MM.1S (cell line): ENCODE measurements around the gene CYP2C18.

Experiments
- EZH2 ChIP-seq: fragments of 300-600 bp; sonication (generic); optimal IDR thresholded peaks from 2 replicates; pipeline ENCODE3; 2017; ENCODE audit warnings: low read depth, mild to moderate bottlenecking, antibody characterized with exemption, low read length, mixed read lengths
- EZH2phosphoT487 ChIP-seq: fragments of 300-600 bp; sonication (generic); IDR thresholded peaks from 2 replicates; pipeline ENCODE4 v1.6.1; 2018; ENCODE audit warnings: antibody characterized with exemption, low read length
- TF ChIP-seq, protein P1 (sequence below): fragments of 300-600 bp; sonication (generic); IDR thresholded peaks from 2 replicates; pipeline ENCODE4 v1.5.1; 2016; ENCODE audit warnings: antibody characterized with exemption, low read length, mixed read lengths

DNA sequence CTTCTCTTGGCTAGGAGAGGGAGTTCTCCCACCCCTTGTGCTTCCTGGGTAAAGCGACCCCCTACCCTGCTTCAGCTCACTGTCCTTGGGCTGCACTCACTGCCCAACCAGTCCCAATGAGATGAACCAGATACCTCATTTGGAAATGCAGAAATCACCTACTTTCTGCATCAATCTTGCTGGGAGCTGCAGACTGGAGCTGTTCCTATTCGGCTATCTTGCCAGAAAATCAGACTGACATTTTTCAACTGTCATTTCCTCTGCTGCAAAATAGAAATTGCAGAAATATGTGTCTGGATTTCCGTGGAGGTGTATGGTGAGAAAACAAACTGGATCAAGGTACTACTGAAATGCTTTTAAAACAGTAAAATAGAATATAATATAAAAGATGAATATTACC lies 43.0 kb upstream of the CYP2C18 start:
- TF ChIP-seq, protein P1, sequence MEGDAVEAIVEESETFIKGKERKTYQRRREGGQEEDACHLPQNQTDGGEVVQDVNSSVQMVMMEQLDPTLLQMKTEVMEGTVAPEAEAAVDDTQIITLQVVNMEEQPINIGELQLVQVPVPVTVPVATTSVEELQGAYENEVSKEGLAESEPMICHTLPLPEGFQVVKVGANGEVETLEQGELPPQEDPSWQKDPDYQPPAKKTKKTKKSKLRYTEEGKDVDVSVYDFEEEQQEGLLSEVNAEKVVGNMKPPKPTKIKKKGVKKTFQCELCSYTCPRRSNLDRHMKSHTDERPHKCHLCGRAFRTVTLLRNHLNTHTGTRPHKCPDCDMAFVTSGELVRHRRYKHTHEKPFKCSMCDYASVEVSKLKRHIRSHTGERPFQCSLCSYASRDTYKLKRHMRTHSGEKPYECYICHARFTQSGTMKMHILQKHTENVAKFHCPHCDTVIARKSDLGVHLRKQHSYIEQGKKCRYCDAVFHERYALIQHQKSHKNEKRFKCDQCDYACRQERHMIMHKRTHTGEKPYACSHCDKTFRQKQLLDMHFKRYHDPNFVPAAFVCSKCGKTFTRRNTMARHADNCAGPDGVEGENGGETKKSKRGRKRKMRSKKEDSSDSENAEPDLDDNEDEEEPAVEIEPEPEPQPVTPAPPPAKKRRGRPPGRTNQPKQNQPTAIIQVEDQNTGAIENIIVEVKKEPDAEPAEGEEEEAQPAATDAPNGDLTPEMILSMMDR, result no peak
- TF ChIP-seq EZH2 (no peak), EZH2phosphoT487 (no peak)
